H1 (cell line): Measurements from ENCODE around the gene PIK3R1. TPM values are rescaled to one million over a fixed set of nuclear protein-coding genes. Genes with fewer than 3 reads are reported as not detected.

Experiments used
- CTCF ChIA-PET: fragments of 300-600 bp; sonication (Branson Sonifier 250); formaldehyde crosslinking; loops from one replicate; lab custom pipeline; 2021; ENCODE audit not compliant: partially characterized antibody; lab: Charles Lee
- POLR2A ChIA-PET: fragments of 300-600 bp; sonication (Branson Sonifier 250); formaldehyde crosslinking; loops from one replicate; lab custom pipeline; 2021; ENCODE audit warnings: inconsistent platforms; ENCODE audit not compliant: partially characterized antibody; lab: Charles Lee
- DNase-seq, 2 experiments: peaks; one replicate each; pipeline versions ENCODE4 v3.0.0 to v3.0.0-alpha.2; 2010 to 2022; ENCODE audit warnings: low spot score in 2 of 2, low read depth in 1 of 2, mixed read lengths in 1 of 2
- FAIRE-seq: peaks from 2 replicates; lab custom pipeline; 2011; peaks lifted over from hg19 to GRCh38; lab: Jason Lieb, UNC
- H2AFZ ChIP-seq: 2 replicates; pipeline ENCODE4 v1.8.1; 2012; ENCODE audit warnings: low read length, inconsistent platforms
- H2AK5ac ChIP-seq: 2 replicates; pipeline ENCODE4 v1.6.1; 2013; ENCODE audit warnings: low read depth, low read length
- H2BK120ac ChIP-seq: replicated peaks from 2 replicates; pipeline ENCODE3; 2013; ENCODE audit warnings: low read depth, low read length, inconsistent platforms
- H2BK12ac ChIP-seq: 2 replicates; pipeline ENCODE4 v1.6.1; 2013; ENCODE audit warnings: low read depth, low read length
- H2BK15ac ChIP-seq: 2 replicates; pipeline ENCODE4 v1.6.1; 2013; ENCODE audit warnings: low read length
- H2BK20ac ChIP-seq: 2 replicates; pipeline ENCODE4 v1.6.1; 2013; ENCODE audit warnings: low read length
- H2BK5ac ChIP-seq: 2 replicates; pipeline ENCODE4 v1.6.1; 2013; ENCODE audit warnings: low read depth, low read length
- H3K14ac ChIP-seq: 2 replicates; pipeline ENCODE4 v1.6.1; 2013; ENCODE audit warnings: inconsistent platforms; ENCODE audit not compliant: insufficient read length
- H3K18ac ChIP-seq: 2 replicates; pipeline ENCODE4 v1.6.1; 2013; ENCODE audit warnings: low read length; ENCODE audit errors: extremely low read depth
- H3K23ac ChIP-seq: 2 replicates; pipeline ENCODE4 v1.6.1; 2013; ENCODE audit warnings: inconsistent platforms; ENCODE audit not compliant: insufficient read length
- H3K23me2 ChIP-seq: 2 replicates; pipeline ENCODE4 v1.6.1; 2013; ENCODE audit warnings: low read depth, low read length
- H3K27ac ChIP-seq: 2 replicates; pipeline ENCODE4 v1.6.1; 2011; ENCODE audit warnings: low read depth, low read length, inconsistent platforms
- H3K27me3 ChIP-seq, 4 experiments: replicated peaks in 1 of 4; 1 replicate in 1 of 4; 2 replicates in 3 of 4; pipeline versions ENCODE4 v1.6.1 to v1.8.1; 2011 to 2013; ENCODE audit warnings: low read length in 3 of 4, mild to moderate bottlenecking in 3 of 4, inconsistent platforms in 2 of 4, mixed read lengths in 2 of 4, moderate library complexity in 1 of 4; ENCODE audit not compliant: control insufficient read depth in 3 of 4, insufficient read depth in 3 of 4; ENCODE audit errors: extremely low read depth in 1 of 4
- H3K36me3 ChIP-seq, 4 experiments: 2 replicates each; pipeline versions ENCODE4 v1.6.1 to v1.8.1; 2011 to 2013; ENCODE audit warnings: mild to moderate bottlenecking in 4 of 4, low read length in 3 of 4, moderate library complexity in 2 of 4, control low read depth in 1 of 4, inconsistent platforms in 1 of 4; ENCODE audit not compliant: insufficient read depth in 4 of 4, control insufficient read depth in 2 of 4
- H3K4ac ChIP-seq: replicated peaks from 2 replicates; pipeline ENCODE3; 2013; ENCODE audit warnings: low read length, low read depth, mixed read lengths, inconsistent platforms; ENCODE audit not compliant: insufficient read length
- H3K4me1 ChIP-seq, 4 experiments: replicated peaks in 1 of 4; 1 replicate in 1 of 4; 2 replicates in 3 of 4; pipeline versions ENCODE4 v1.6.1 to v1.8.1; 2011 to 2013; ENCODE audit warnings: low read length in 3 of 4, inconsistent platforms in 2 of 4, mixed read lengths in 1 of 4; ENCODE audit not compliant: insufficient read depth in 4 of 4, control insufficient read depth in 3 of 4
- H3K4me2 ChIP-seq, 2 experiments: 2 replicates each; pipeline versions ENCODE4 v1.6.1 to v1.8.1; 2011 to 2013; ENCODE audit warnings: low read depth in 2 of 2, low read length in 2 of 2, control low read depth in 1 of 2, inconsistent platforms in 1 of 2, mild to moderate bottlenecking in 1 of 2; ENCODE audit not compliant: insufficient read depth in 1 of 2
- H3K4me3 ChIP-seq, 4 experiments: fragments of 200-600, 300-600 bp in 1 of 4; sonication (generic), shearing (Covaris generic), sonication (Bioruptor Twin) in 1 of 4; 2 replicates each; pipeline versions ENCODE4 v1.5.1 to v1.8.1; 2011 to 2016; ENCODE audit warnings: low read length in 4 of 4, low read depth in 3 of 4, control low read depth in 2 of 4, inconsistent platforms in 2 of 4, mild to moderate bottlenecking in 2 of 4, mixed read lengths in 1 of 4, moderate library complexity in 1 of 4; ENCODE audit not compliant: insufficient read depth in 2 of 4; ENCODE audit errors: extremely low read depth in 1 of 4
- H3K56ac ChIP-seq: replicated peaks from 2 replicates; pipeline ENCODE3; 2013; ENCODE audit warnings: low read depth, mild to moderate bottlenecking, mixed read lengths, low read length, inconsistent platforms; ENCODE audit not compliant: insufficient read length
- H3K79me1 ChIP-seq: 2 replicates; pipeline ENCODE4 v1.6.1; 2013; ENCODE audit warnings: low read depth, low read length, control low read depth
- H3K79me2 ChIP-seq, 2 experiments: 2 replicates each; pipeline versions ENCODE4 v1.6.1 to v1.8.1; 2012 to 2013; ENCODE audit warnings: low read length in 2 of 2, mild to moderate bottlenecking in 2 of 2, inconsistent platforms in 1 of 2; ENCODE audit not compliant: insufficient read depth in 2 of 2, control insufficient read depth in 1 of 2
- H3K9ac ChIP-seq, 4 experiments: replicated peaks in 1 of 4; 1 replicate in 1 of 4; 2 replicates in 3 of 4; pipeline versions ENCODE4 v1.6.1 to v1.8.1; 2011 to 2013; ENCODE audit warnings: low read depth in 3 of 4, low read length in 3 of 4, control low read depth in 2 of 4, mild to moderate bottlenecking in 2 of 4, moderate library complexity in 2 of 4, inconsistent platforms in 1 of 4; ENCODE audit errors: extremely low read depth in 1 of 4
- H3K9me3 ChIP-seq, 2 experiments: 2 replicates each; pipeline versions ENCODE4 v1.6.1 to v1.8.1; 2012 to 2013; ENCODE audit warnings: mild to moderate bottlenecking in 2 of 2, moderate library complexity in 2 of 2, control low read depth in 1 of 2, inconsistent platforms in 1 of 2, low read depth in 1 of 2, low read length in 1 of 2, mixed read lengths in 1 of 2; ENCODE audit not compliant: insufficient read depth in 2 of 2
- H4K20me1 ChIP-seq, 2 experiments: replicated peaks in 1 of 2; 2 replicates each; pipeline versions ENCODE3 to v1.8.1; 2011 to 2013; ENCODE audit warnings: inconsistent platforms in 2 of 2, low read length in 2 of 2, mild to moderate bottlenecking in 1 of 2; ENCODE audit not compliant: insufficient read depth in 2 of 2, control insufficient read depth in 1 of 2
- H4K5ac ChIP-seq: 2 replicates; pipeline ENCODE4 v1.6.1; 2013; ENCODE audit warnings: low read length, low read depth, mixed read lengths, inconsistent platforms; ENCODE audit not compliant: insufficient read length
- H4K8ac ChIP-seq: 2 replicates; pipeline ENCODE4 v1.8.0; 2013; ENCODE audit warnings: mild to moderate bottlenecking, moderate library complexity, low read length, inconsistent platforms; ENCODE audit not compliant: insufficient read depth; ENCODE audit errors: extremely low read depth
- H4K91ac ChIP-seq: replicated peaks from 2 replicates; pipeline ENCODE3; 2013; ENCODE audit warnings: low read length, mixed read lengths, inconsistent platforms; ENCODE audit not compliant: insufficient read length
- BCL11A ChIP-seq, 2 experiments: IDR thresholded peaks; one replicate each; pipeline ENCODE4 v1.6.1; 2011; ENCODE audit warnings: low read depth in 2 of 2, low read length in 2 of 2, mild to moderate bottlenecking in 2 of 2
- CREB1 ChIP-seq: IDR thresholded peaks from 2 replicates; pipeline ENCODE4 v1.6.1; 2012; ENCODE audit warnings: inconsistent platforms
- RAD21 ChIP-seq, 2 experiments: IDR thresholded peaks in 1 of 2; conservative IDR thresholded peaks in 1 of 2; 2 replicates each; pipeline ENCODE4 v1.6.1; 2011; ENCODE audit warnings: low read depth in 2 of 2, low read length in 2 of 2, improper control_type of control experiment in 1 of 2, inconsistent platforms in 1 of 2, mild to moderate bottlenecking in 1 of 2, moderate library complexity in 1 of 2
- TCF12 ChIP-seq: IDR thresholded peaks from 2 replicates; pipeline ENCODE4 v1.6.1; 2011; ENCODE audit warnings: low read depth, mild to moderate bottlenecking, low read length
- WGBS, 2 experiments: shearing (Covaris generic) in 1 of 2; methylation state at CpG; one replicate each; pipeline versions ENCODE4 v1.1.6 to v1.1.7; 2013 to 2015; ENCODE audit warnings: low lambda C conversion rate in 2 of 2, mixed read lengths in 2 of 2, inconsistent platforms in 1 of 2, low coverage in 1 of 2, missing lambda C conversion rate in 1 of 2; ENCODE audit not compliant: insufficient replicate concordance in 2 of 2, insufficient coverage in 1 of 2, insufficient read length in 1 of 2; ENCODE audit errors: extremely low coverage in 1 of 2, missing lambda C conversion rate in 1 of 2; 5-methylcytosine and 5-hydroxymethylcytosine counted together
- polyA plus RNA-seq, 7 experiments: library from polyadenylated mRNA; depleted of rRNA in 3 of 7; stranded (reverse) in 5 of 7; unstranded in 2 of 7; fragments of >200 nt in 5 of 7; fragments of 200-250 nt in 2 of 7; gene quantifications; 1 replicate in 5 of 7; 2 replicates in 1 of 7; 4 replicates in 1 of 7; pipeline versions ENCODE4 v1.2.1 to v1.2.3, GENCODE V29; 2011 to 2013; ENCODE audit warnings: missing spikeins in 2 of 7, mixed read lengths in 2 of 7
- total RNA-seq: library from RNA; stranded (reverse); fragmentation: NEBNext Ultra II Directional; extraction: Animal tissue kit (Norgen Biotek cat#: 25700); gene quantifications from 2 replicates; pipeline ENCODE4 v1.2.1, GENCODE V29; 2021
- TF ChIP-seq, protein P1 (sequence below), 3 experiments: IDR thresholded peaks; 1 replicate in 2 of 3; 2 replicates in 1 of 3; pipeline versions ENCODE4 v1.5.1 to v1.6.1; 2011; ENCODE audit warnings: low read length in 3 of 3, mild to moderate bottlenecking in 3 of 3, inconsistent platforms in 2 of 3, low read depth in 1 of 3, moderate library complexity in 1 of 3; ENCODE audit not compliant: insufficient read depth in 1 of 3; ENCODE audit errors: control extremely low read depth in 1 of 3
- TF ChIP-seq, protein P2 (sequence below): IDR thresholded peaks from 2 replicates; pipeline ENCODE4 v1.6.1; 2012; ENCODE audit warnings: inconsistent platforms

The PIK3R1 gene
- total and polyA plus RNA-seq, 2 of the 8 experiments (the other 6 are each of a cell fraction or from before 2014, with no cell fraction given): 2.3 to 13.7 TPM

DNA sequence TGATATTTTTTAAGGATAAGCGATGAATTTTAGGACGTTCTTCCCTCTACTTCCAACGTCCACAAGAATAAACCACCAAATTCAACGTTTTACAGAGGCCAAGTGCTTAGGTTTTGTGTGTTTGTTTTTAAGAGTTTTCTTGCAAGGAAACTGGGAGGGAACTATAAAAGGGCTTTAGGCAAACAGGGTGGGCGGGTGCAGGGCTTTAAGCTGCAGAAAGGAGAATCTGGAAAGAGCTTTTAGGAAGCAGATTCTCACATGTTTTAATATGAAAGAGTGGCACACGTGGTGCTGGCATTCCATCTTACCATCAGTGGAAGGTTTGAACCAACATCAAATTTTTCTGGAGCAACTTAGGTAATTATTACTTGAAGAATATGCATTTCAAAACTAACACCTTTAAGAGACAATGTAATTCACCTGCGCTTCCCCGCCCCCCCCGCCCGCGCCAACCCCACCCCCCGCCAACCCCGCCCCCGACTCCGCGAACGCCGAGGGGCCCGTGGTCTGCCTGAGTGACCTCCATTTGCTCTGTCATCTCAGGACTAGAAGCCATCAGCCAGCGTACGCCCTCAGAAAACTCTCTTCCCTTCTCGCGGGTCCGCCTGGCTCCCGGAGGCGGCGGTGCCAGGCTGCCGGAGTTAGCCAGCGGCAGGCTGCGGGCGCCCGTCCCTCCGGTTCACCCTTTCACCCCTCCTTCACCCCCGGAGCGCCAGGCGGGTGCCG is 911 bp upstream of the PIK3R1 start:
- H2BK15ac ChIP-seq: no peak overlapping the region
- peak overlapping the region in 2 of 4 experiments; percentile 49 to 55; a peak in 3 of 7 replicates for H3K9ac ChIP-seq
- 6% methylated on average over 24 of the region's 37 CpGs; no CpG with 5 or more reads in 1 of the 2 experiments for WGBS, 2 experiments
- ChIA-PET POLR2A (interaction anchor here (1.0 to 2.2 kb wide), 4 partner anchors 20 to 37 kb away, joined by 5 to 7 read pairs (median 6); no protein-coding TSS in a partner anchor), CTCF (interaction anchor here (0.6 kb wide), 1 partner anchor 1424 kb away, joined by 3 read pairs; no protein-coding TSS in a partner anchor)
- no peak overlapping the region for H2BK20ac ChIP-seq
- peak overlapping the region; percentile 80 for H4K8ac ChIP-seq
- no peak overlapping the region; the same call in 1 of the 2 replicates for H3K18ac ChIP-seq
- no peak overlapping the region for H3K14ac ChIP-seq
- no peak overlapping the region for H3K23ac ChIP-seq
- no peak overlapping the region for H3K4ac ChIP-seq
- no peaks in the 10 kb centered on the region for H3K36me3 ChIP-seq
- H3K9me3 ChIP-seq: peaks cover 13 to 15% of the 10 kb centered on the region in 2 experiments; a peak in 3 of 4 replicates
- H4K5ac ChIP-seq: no peak overlapping the region
- TF ChIP-seq BCL11A (IDR thresholded peaks at IDR 0.05; ENCODE audit: low read depth in 2 of 2, low read length in 2 of 2) (no peak), RAD21 (IDR thresholded peaks at IDR 0.05 in 1 of 2, conservative IDR thresholded peaks at IDR 0.05 in 1 of 2; ENCODE audit: low read depth in 2 of 2, low read length in 2 of 2) (peak in 1 of 2 experiments; percentile 12; a peak in 1 of 4 replicates), CREB1 (no peak), TCF12 (no peak)
- TF ChIP-seq, protein P1, sequence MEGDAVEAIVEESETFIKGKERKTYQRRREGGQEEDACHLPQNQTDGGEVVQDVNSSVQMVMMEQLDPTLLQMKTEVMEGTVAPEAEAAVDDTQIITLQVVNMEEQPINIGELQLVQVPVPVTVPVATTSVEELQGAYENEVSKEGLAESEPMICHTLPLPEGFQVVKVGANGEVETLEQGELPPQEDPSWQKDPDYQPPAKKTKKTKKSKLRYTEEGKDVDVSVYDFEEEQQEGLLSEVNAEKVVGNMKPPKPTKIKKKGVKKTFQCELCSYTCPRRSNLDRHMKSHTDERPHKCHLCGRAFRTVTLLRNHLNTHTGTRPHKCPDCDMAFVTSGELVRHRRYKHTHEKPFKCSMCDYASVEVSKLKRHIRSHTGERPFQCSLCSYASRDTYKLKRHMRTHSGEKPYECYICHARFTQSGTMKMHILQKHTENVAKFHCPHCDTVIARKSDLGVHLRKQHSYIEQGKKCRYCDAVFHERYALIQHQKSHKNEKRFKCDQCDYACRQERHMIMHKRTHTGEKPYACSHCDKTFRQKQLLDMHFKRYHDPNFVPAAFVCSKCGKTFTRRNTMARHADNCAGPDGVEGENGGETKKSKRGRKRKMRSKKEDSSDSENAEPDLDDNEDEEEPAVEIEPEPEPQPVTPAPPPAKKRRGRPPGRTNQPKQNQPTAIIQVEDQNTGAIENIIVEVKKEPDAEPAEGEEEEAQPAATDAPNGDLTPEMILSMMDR (IDR thresholded peaks at IDR 0.05; ENCODE audit: control extremely low read depth in 1 of 3, insufficient read depth in 1 of 3, low read depth in 1 of 3, low read length in 3 of 3): peak in 1 of 3 experiments; percentile 3; a peak in 1 of 4 replicates
- TF ChIP-seq, protein P2, sequence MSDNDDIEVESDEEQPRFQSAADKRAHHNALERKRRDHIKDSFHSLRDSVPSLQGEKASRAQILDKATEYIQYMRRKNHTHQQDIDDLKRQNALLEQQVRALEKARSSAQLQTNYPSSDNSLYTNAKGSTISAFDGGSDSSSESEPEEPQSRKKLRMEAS: peak; percentile 33; the same call in 1 of the 2 replicates
- peaks cover 0 to 23% of the 10 kb centered on the region in 2 experiments; a peak in 2 of 4 replicates for H3K79me2 ChIP-seq
- H4K91ac ChIP-seq: peak overlapping the region; percentile 38
- peaks cover 0 to 14% (median 7%) of the 10 kb centered on the region in 4 experiments; a peak in 4 of 7 replicates for H3K27me3 ChIP-seq
- peaks cover 6% of the 10 kb centered on the region; the same call in 1 of the 2 replicates for H3K23me2 ChIP-seq
- no peak overlapping the region for H2BK12ac ChIP-seq
- H3K4me2 ChIP-seq: peak overlapping the region; percentile 94 to 99
- H3K4me3 ChIP-seq: peak overlapping the region; percentile 59 to 96 (median 75)
- no peak overlapping the region; the same call in 1 of the 2 replicates for H3K27ac ChIP-seq
- peak overlapping the region; percentile 42; the same call in 1 of the 2 replicates for H2AFZ ChIP-seq
- peaks cover 0 to 4% of the 10 kb centered on the region in 2 experiments for H4K20me1 ChIP-seq
- peak overlapping the region; percentile 33 for H3K56ac ChIP-seq
- no peaks in the 10 kb centered on the region for H3K79me1 ChIP-seq
- H2AK5ac ChIP-seq: no peak overlapping the region
- FAIRE-seq: no peak
- no peak overlapping the region for H2BK5ac ChIP-seq
- peaks cover 0 to 9% (median under 1%) of the 10 kb centered on the region in 4 experiments; a peak in 2 of 7 replicates for H3K4me1 ChIP-seq
- no peak for DNase-seq
- no peak overlapping the region for H2BK120ac ChIP-seq
